MCF 10A (cell line): ENCODE results near the gene TGM6. TPM values are rescaled to one million over a fixed set of nuclear protein-coding genes. Genes with fewer than 3 reads are reported as not detected.
A peak's percentile ranks its signal among the peaks of the same experiment; 100 is the strongest.

ENCODE experiments used
- BruUV-seq: library from RNA; stranded (reverse); fragments of 400-500 nt; replicated peaks from 2 replicates; lab custom pipeline; 2021; lab: Mats Ljungman, UMichigan
- CTCF ChIA-PET: fragments of 300-600 bp; sonication (Branson Sonifier 250); formaldehyde crosslinking; extraction: SDS; loops from one replicate; lab custom pipeline; 2021; ENCODE audit warnings: antibody characterized with exemption, inconsistent platforms; lab: Yijun Ruan, JAX
- POLR2A ChIA-PET: fragments of 300-600, 350-650 bp; sonication (Branson Sonifier 250); formaldehyde crosslinking; extraction: SDS; loops from one replicate; lab custom pipeline; 2020; ENCODE audit warnings: antibody characterized with exemption, inconsistent platforms; lab: Yijun Ruan, JAX
- DNase-seq: peaks from one replicate; pipeline ENCODE4 v3.0.0-alpha.2; 2018; ENCODE audit not compliant: unreplicated experiment
- H3K27ac Mint-ChIP-seq: one replicate; pipeline ENCODE4 v1.8.0; 2022; ENCODE audit warnings: mild to moderate bottlenecking, low read depth, mixed read lengths; ENCODE audit not compliant: unreplicated experiment
- H3K27me3 Mint-ChIP-seq: one replicate; pipeline ENCODE4 v1.8.0; 2022; ENCODE audit warnings: mixed read lengths; ENCODE audit not compliant: insufficient read depth, unreplicated experiment
- H3K36me3 Mint-ChIP-seq: one replicate; pipeline ENCODE4 v1.8.0; 2022; ENCODE audit warnings: mild to moderate bottlenecking, moderate library complexity, mixed read lengths; ENCODE audit not compliant: insufficient read depth, unreplicated experiment
- H3K4me1 Mint-ChIP-seq: one replicate; pipeline ENCODE4 v1.8.0; 2022; ENCODE audit warnings: mixed read lengths; ENCODE audit not compliant: insufficient read depth, unreplicated experiment
- H3K4me3 Mint-ChIP-seq: one replicate; pipeline ENCODE4 v1.8.0; 2022; ENCODE audit warnings: mild to moderate bottlenecking, moderate library complexity, mixed read lengths; ENCODE audit not compliant: unreplicated experiment
- H3K9me3 Mint-ChIP-seq: one replicate; pipeline ENCODE4 v1.8.0; 2022; ENCODE audit warnings: mixed read lengths; ENCODE audit not compliant: unreplicated experiment
- CTCF ChIP-seq: fragments of 200-600 bp; IDR thresholded peaks from one replicate; pipeline ENCODE4 v1.8.0; 2022; ENCODE audit warnings: antibody characterized with exemption, mild to moderate bottlenecking; ENCODE audit not compliant: unreplicated experiment
- intact Hi-C: fragments of 100-400 bp; cut with micrococcal nuclease; formaldehyde crosslinking; loops from 2 replicates; pipeline ENCODE4 v1.14.1; 2022
- total RNA-seq: library from RNA; stranded (reverse); gene quantifications from 2 replicates; pipeline ENCODE4 v1.2.3, GENCODE V29; 2022

The TGM6 gene
- total RNA-seq, 1 experiment from 2014 or later = not detected

GRCh38 chr20:2431185-2431584, 50.5 kb downstream of the TGM6 start:
- peaks cover 18% of the 10 kb centered on the region for H3K27me3 Mint-ChIP-seq
- H3K9me3 Mint-ChIP-seq = peaks cover 7% of the 10 kb centered on the region
- DNase-seq = no peak
- no peaks in the 10 kb centered on the region for H3K36me3 Mint-ChIP-seq
- TF ChIP-seq CTCF = no peak
- no peaks in the 10 kb centered on the region for H3K4me1 Mint-ChIP-seq
- CTCF ChIA-PET = interaction anchor here (0.9 to 1.7 kb wide), 2 partner anchors 21 to 223 kb away, joined by 5 to 6 read pairs; no protein-coding TSS in a partner anchor
- BruUV-seq = no TSS peak
- POLR2A ChIA-PET = interaction anchor here (0.6 kb wide), 1 partner anchor 72 kb away, joined by 3 read pairs; no protein-coding TSS in a partner anchor
- H3K27ac Mint-ChIP-seq = no peak overlapping the region
- no peak overlapping the region for H3K4me3 Mint-ChIP-seq
- intact Hi-C loops = no loop called here

- POLR2A ChIA-PET = interaction anchor here (0.6 to 2.0 kb wide), 3 partner anchors 11 to 111 kb away, joined by 3 to 4 read pairs (median 3); no protein-coding TSS in a partner anchor
- H3K36me3 Mint-ChIP-seq = no peaks in the 10 kb centered on the region
- no peak overlapping the region for H3K4me3 Mint-ChIP-seq
- no peak overlapping the region for H3K27ac Mint-ChIP-seq
- H3K4me1 Mint-ChIP-seq = peaks cover 25% of the 10 kb centered on the region
- H3K9me3 Mint-ChIP-seq = no peaks in the 10 kb centered on the region
- intact Hi-C loops = no loop called here
- DNase-seq = no peak
- TF ChIP-seq CTCF = no peak
- CTCF ChIA-PET = interaction anchor here (0.7 to 1.8 kb wide), 7 partner anchors 9 to 210 kb away, joined by 3 to 9 read pairs (median 4); no protein-coding TSS in a partner anchor
- H3K27me3 Mint-ChIP-seq = no peaks in the 10 kb centered on the region
- no TSS peak for BruUV-seq
Observed at GRCh38 chr20:2446845-2447244, 66.1 kb downstream of the TGM6 start.

GRCh38 chr20:2449386-2449785, 68.7 kb downstream of the TGM6 start:
- CTCF ChIA-PET = interaction anchor here (0.7 to 5.0 kb wide), 4 partner anchors 11 to 289 kb away, joined by 3 to 34 read pairs (median 4); no protein-coding TSS in a partner anchor
- Mint-ChIP-seq H3K4me1 (peaks cover 31% of the 10 kb centered on the region), H3K4me3 (no peak overlapping the region), H3K27me3 (no peaks in the 10 kb centered on the region), H3K36me3 (no peaks in the 10 kb centered on the region), H3K27ac (no peak overlapping the region), H3K9me3 (no peaks in the 10 kb centered on the region)
- POLR2A ChIA-PET = interaction anchor here (0.6 to 1.3 kb wide), 2 partner anchors 243 to 594 kb away, joined by 3 read pairs; partner anchors contain the start of gene GNRH2
- intact Hi-C loops = no loop called here
- BruUV-seq = no TSS peak
- DNase-seq = no peak
- no peak for TF ChIP-seq CTCF

GRCh38 chr20:2451422-2451821, 70.7 kb downstream of the TGM6 start:
- H3K27ac Mint-ChIP-seq = no peak overlapping the region
- intact Hi-C loops = loop anchor here (5.0 to 10.0 kb wide), 3 partner anchors 47 to 487 kb away; partner anchors contain the start of gene STK35
- CTCF ChIA-PET = interaction anchor here (0.6 to 5.0 kb wide), 41 partner anchors 10 to 1065 kb away, joined by 3 to 62 read pairs (median 6); partner anchors contain the start of gene SNRPB
- TF ChIP-seq CTCF = no peak
- no TSS peak for BruUV-seq
- POLR2A ChIA-PET = interaction anchor here (0.6 to 2.9 kb wide), 14 partner anchors 10 to 348 kb away, joined by 3 to 15 read pairs (median 4); partner anchors contain the start of gene SNRPB
- H3K4me3 Mint-ChIP-seq = no peak overlapping the region
- no peaks in the 10 kb centered on the region for H3K36me3 Mint-ChIP-seq
- peak; percentile 20 for DNase-seq
- H3K9me3 Mint-ChIP-seq = no peaks in the 10 kb centered on the region
- H3K4me1 Mint-ChIP-seq = peaks cover 31% of the 10 kb centered on the region
- H3K27me3 Mint-ChIP-seq = no peaks in the 10 kb centered on the region
